Prostate gland (tissue), 2 donors: ENCODE measurements around the gene IRX4.

Source experiments
- POLR2A ChIP-seq: fragments of 450-650 bp; IDR thresholded peaks from one replicate; pipeline ENCODE4 v1.6.1; 2016; ENCODE audit warnings: antibody characterized with exemption, mild to moderate bottlenecking
- TF ChIP-seq, protein P1 (sequence below), 4 experiments: fragments of 200-600 bp in 2 of 4; fragments of 450-650 bp in 2 of 4; sonication (generic) in 2 of 4; IDR thresholded peaks; 1 replicate in 3 of 4; 2 replicates in 1 of 4; pipeline ENCODE4 v1.5.1; 2016 to 2019; ENCODE audit warnings: antibody characterized with exemption in 4 of 4, mild to moderate bottlenecking in 2 of 4, moderate library complexity in 2 of 4

- TF ChIP-seq, protein P1, sequence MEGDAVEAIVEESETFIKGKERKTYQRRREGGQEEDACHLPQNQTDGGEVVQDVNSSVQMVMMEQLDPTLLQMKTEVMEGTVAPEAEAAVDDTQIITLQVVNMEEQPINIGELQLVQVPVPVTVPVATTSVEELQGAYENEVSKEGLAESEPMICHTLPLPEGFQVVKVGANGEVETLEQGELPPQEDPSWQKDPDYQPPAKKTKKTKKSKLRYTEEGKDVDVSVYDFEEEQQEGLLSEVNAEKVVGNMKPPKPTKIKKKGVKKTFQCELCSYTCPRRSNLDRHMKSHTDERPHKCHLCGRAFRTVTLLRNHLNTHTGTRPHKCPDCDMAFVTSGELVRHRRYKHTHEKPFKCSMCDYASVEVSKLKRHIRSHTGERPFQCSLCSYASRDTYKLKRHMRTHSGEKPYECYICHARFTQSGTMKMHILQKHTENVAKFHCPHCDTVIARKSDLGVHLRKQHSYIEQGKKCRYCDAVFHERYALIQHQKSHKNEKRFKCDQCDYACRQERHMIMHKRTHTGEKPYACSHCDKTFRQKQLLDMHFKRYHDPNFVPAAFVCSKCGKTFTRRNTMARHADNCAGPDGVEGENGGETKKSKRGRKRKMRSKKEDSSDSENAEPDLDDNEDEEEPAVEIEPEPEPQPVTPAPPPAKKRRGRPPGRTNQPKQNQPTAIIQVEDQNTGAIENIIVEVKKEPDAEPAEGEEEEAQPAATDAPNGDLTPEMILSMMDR (IDR thresholded peaks at IDR 0.05) = no peak
- TF ChIP-seq POLR2A = no peak
Measured at GRCh38 chr5:1878050-1878849, 4.5 kb downstream of the IRX4 start.
